SK-N-SH treated with all-trans-retinoic acid at 6 μM for 48 hours (cell line): ENCODE data around the gene GRK5.

Experiments used
- BACH2 ChIP-seq: fragments of 250-450 bp; sonication (Bioruptor Pico); IDR thresholded peaks from 2 replicates; pipeline ENCODE4 v1.9.0; 2021; ENCODE audit warnings: mild to moderate bottlenecking, borderline replicate concordance
- PATZ1 ChIP-seq: fragments of 250-450 bp; sonication (Bioruptor Pico); IDR thresholded peaks from 2 replicates; pipeline ENCODE4 v1.8.0; 2020; ENCODE audit warnings: mild to moderate bottlenecking, moderate library complexity, borderline replicate concordance
- POU6F1 ChIP-seq: fragments of 250-450 bp; sonication (Bioruptor Pico); IDR thresholded peaks from 2 replicates; pipeline ENCODE4 v1.8.0; 2021; ENCODE audit warnings: low read depth, mild to moderate bottlenecking, moderate library complexity, borderline replicate concordance
- ZFP3 ChIP-seq: fragments of 250-450 bp; sonication (Bioruptor Pico); IDR thresholded peaks from 2 replicates; pipeline ENCODE4 v1.5.0; 2020; ENCODE audit warnings: mild to moderate bottlenecking, moderate library complexity

- no peak for TF ChIP-seq POU6F1 (CRISPR knock-in tag)
- TF ChIP-seq PATZ1 (CRISPR knock-in tag): no peak
- no peak for TF ChIP-seq BACH2 (CRISPR knock-in tag)
- no peak for TF ChIP-seq ZFP3 (CRISPR knock-in tag)
These were observed 81.2 kb downstream of the GRK5 start for GRCh38 chr10:119288574-119289001.
